Measurements from ENCODE around the gene GFRA4.

DNA sequence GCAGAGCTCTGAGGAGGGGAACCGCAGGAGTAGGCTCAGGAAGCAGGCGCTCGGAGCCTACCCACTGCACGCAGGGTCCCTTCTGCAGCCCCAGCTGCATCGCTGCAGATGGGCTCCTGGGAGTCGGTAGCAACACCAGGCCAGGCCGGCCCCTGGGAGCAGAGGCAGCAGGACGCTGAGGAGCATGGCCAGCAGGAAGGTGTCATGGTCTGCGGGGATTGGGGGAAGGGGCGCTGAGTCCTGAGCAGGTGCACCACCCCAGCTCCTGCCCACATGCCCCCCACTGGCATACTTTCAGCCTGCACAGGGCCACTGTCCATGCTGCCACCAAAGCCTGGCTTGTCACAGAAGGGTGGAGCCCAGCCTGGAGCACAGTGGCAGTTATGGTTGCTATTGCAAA is 7.7 kb upstream of the GFRA4 start:
- no peak for TF ChIP-seq POLR2A (IDR thresholded peaks at IDR 0.05)
- TF ChIP-seq, protein P1, sequence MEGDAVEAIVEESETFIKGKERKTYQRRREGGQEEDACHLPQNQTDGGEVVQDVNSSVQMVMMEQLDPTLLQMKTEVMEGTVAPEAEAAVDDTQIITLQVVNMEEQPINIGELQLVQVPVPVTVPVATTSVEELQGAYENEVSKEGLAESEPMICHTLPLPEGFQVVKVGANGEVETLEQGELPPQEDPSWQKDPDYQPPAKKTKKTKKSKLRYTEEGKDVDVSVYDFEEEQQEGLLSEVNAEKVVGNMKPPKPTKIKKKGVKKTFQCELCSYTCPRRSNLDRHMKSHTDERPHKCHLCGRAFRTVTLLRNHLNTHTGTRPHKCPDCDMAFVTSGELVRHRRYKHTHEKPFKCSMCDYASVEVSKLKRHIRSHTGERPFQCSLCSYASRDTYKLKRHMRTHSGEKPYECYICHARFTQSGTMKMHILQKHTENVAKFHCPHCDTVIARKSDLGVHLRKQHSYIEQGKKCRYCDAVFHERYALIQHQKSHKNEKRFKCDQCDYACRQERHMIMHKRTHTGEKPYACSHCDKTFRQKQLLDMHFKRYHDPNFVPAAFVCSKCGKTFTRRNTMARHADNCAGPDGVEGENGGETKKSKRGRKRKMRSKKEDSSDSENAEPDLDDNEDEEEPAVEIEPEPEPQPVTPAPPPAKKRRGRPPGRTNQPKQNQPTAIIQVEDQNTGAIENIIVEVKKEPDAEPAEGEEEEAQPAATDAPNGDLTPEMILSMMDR (IDR thresholded peaks at IDR 0.05) = no peak

All from right lobe of liver (tissue), 4 donors.